Uterus (tissue), 4 donors: ENCODE measurements around the gene OXTR. TPM values are rescaled to one million over a fixed set of nuclear protein-coding genes. Genes with fewer than 3 reads are reported as not detected.

Experiments
- DNase-seq, 2 donors: peaks; one replicate each; pipeline ENCODE4 v3.0.0-alpha.2; 2019 to 2020
- H3K27ac ChIP-seq, 2 donors: fragments of 200-600 bp; sonication (generic); 1 replicate in 1 of 2; 2 replicates in 1 of 2; pipeline ENCODE4 v1.5.1; 2016 to 2018
- H3K27me3 ChIP-seq, 2 donors: fragments of 200-600 bp; sonication (generic); one replicate each; pipeline ENCODE4 v1.5.1; 2018 to 2019; ENCODE audit warnings: control low read depth in 1 of 2
- H3K36me3 ChIP-seq, 2 donors: fragments of 200-600 bp; sonication (generic); one replicate each; pipeline ENCODE4 v1.5.1; 2019; ENCODE audit warnings: control low read depth in 1 of 2
- H3K4me1 ChIP-seq, 2 donors: fragments of 200-600 bp; sonication (generic); one replicate each; pipeline ENCODE4 v1.5.1; 2018 to 2019; ENCODE audit warnings: control low read depth in 1 of 2
- H3K4me3 ChIP-seq, 2 donors: fragments of 200-600 bp; sonication (generic); 1 replicate in 1 of 2; 2 replicates in 1 of 2; pipeline ENCODE4 v1.5.1; 2018 to 2019; ENCODE audit warnings: mild to moderate bottlenecking in 1 of 2
- H3K9me3 ChIP-seq, 2 donors: fragments of 200-600 bp; sonication (generic); one replicate each; pipeline ENCODE4 v1.5.1; 2019; ENCODE audit warnings: control low read depth in 1 of 2
- POLR2A ChIP-seq, 2 donors: fragments of 450-650 bp; IDR thresholded peaks; one replicate each; pipeline ENCODE4 v1.6.1; 2016; ENCODE audit warnings: antibody characterized with exemption in 2 of 2, mild to moderate bottlenecking in 1 of 2, moderate library complexity in 1 of 2
- intact Hi-C: fragments of 100-400 bp; cut with DNase I; formaldehyde crosslinking; loops from one replicate; pipeline ENCODE4 v1.15.1; 2023; ENCODE audit warnings: low total_unique reads
- total RNA-seq, 4 donors: library from RNA; depleted of rRNA in 3 of 4; stranded (reverse); fragments of >200 nt in 3 of 4; gene quantifications; one replicate each; pipeline versions ENCODE4 v1.1.0 to v1.2.4, GENCODE V29; 2014 to 2023
- TF ChIP-seq, protein P1 (sequence below), 4 experiments: fragments of 200-600 bp in 2 of 4; fragments of 450-650 bp in 2 of 4; sonication (generic) in 2 of 4; IDR thresholded peaks; one replicate each; pipeline ENCODE4 v1.5.1; 2016 to 2019; ENCODE audit warnings: antibody characterized with exemption in 4 of 4, mild to moderate bottlenecking in 2 of 4, moderate library complexity in 1 of 4
- donor health status: DM: yes; HTN: yes; CAD: no.

The OXTR gene
- total RNA-seq, 4 donors from 2014 or later = 0.27 to 4.4 (median 1.5) TPM; not detected in 1

DNA sequence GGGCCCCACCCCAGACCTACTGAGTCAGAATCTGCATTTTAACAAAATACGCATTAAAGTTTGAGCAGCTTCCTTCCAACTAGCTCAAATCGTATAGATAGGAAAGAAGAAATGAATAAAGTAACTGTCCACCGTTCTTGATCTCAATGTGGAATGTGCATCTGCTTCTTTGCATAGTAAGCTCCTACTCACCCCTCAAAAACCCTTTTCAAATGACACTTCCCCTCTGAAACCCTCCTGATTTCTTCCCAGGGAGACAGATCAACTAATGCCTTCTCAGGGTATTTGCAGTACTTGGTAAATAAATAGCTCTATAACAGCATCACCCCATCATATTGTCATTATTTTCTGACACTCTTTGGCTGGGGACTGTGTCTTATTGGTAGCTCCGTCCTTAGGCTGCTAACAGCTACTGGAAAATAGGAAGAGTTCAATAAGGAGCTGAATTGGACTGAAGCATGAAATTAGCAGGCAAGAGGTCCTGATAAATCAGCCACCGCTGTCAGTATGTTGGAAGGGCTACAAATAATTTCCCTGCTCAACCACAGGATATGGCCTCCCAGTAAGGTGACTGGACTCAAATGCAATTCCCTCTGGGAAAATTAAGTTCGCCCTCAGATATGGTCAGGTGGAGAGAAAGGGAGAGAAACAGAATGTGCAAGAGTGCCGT is 10.2 kb downstream of the OXTR start:
- Histone ChIP-seq H3K4me3 (no peak overlapping the region), H3K9me3 (no peaks in the 10 kb centered on the region), H3K27ac (no peak overlapping the region), H3K4me1 (no peaks in the 10 kb centered on the region), H3K36me3 (no peaks in the 10 kb centered on the region), H3K27me3 (no peaks in the 10 kb centered on the region)
- DNase-seq = no peak
- TF ChIP-seq, protein P1, sequence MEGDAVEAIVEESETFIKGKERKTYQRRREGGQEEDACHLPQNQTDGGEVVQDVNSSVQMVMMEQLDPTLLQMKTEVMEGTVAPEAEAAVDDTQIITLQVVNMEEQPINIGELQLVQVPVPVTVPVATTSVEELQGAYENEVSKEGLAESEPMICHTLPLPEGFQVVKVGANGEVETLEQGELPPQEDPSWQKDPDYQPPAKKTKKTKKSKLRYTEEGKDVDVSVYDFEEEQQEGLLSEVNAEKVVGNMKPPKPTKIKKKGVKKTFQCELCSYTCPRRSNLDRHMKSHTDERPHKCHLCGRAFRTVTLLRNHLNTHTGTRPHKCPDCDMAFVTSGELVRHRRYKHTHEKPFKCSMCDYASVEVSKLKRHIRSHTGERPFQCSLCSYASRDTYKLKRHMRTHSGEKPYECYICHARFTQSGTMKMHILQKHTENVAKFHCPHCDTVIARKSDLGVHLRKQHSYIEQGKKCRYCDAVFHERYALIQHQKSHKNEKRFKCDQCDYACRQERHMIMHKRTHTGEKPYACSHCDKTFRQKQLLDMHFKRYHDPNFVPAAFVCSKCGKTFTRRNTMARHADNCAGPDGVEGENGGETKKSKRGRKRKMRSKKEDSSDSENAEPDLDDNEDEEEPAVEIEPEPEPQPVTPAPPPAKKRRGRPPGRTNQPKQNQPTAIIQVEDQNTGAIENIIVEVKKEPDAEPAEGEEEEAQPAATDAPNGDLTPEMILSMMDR (IDR thresholded peaks at IDR 0.05) = no peak
- no peak for TF ChIP-seq POLR2A (IDR thresholded peaks at IDR 0.05)
- intact Hi-C loops = no loop called here

DNA sequence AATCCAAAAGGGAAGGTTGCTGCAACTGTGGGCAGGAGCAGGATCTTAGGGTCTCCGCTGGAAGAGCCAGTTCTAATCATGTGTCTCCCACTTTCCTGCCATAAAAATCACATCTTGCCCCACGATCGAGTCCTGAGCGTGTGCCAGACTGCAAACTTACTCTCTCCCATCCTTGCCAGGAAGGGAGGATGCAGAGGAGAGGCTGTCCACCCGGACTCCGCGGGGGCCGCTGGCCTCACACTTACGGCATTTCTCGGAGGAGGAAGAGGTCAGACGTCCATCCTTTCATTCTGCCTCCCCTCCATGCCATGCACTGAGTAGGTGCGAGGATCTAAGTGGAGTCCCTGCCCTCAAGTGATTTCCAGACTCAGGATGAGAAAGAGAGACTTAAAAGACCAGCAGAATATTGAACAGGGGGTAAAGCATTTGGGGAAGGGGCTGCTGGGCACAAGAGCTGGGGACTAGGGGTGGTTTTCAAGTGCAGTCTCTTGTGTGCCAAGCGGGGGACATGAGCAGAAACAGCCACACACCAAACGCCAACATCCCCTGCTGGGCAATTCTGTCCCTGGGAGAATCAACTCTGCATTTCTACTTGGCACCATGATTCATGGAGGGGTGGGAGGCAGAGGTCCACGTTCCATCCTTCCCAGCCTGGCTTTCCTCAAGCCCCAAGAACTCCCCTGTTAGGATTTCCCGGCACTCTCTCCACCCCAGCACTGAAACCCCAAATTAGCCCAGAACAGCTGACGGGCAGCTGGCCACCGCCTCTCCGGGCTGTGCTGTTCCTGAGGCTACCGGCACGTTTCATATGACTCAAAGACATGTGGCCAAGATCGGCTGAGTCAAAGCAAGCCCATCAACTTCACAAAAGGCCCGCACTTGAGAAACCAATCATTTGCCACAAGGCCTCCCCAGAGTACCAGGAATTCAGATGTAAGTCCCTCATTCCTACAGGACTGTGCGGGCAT is 11.6 kb downstream of the OXTR start:
- DNase-seq = peak in 1 of 2 donors; percentile 45
- Histone ChIP-seq H3K27ac (no peak overlapping the region), H3K4me3 (no peak overlapping the region), H3K4me1 (no peaks in the 10 kb centered on the region), H3K9me3 (no peaks in the 10 kb centered on the region), H3K36me3 (no peaks in the 10 kb centered on the region), H3K27me3 (no peaks in the 10 kb centered on the region)
- intact Hi-C loops = no loop called here
- no peak for TF ChIP-seq POLR2A (IDR thresholded peaks at IDR 0.05)
- TF ChIP-seq, protein P1 (IDR thresholded peaks at IDR 0.05) = no peak

DNA sequence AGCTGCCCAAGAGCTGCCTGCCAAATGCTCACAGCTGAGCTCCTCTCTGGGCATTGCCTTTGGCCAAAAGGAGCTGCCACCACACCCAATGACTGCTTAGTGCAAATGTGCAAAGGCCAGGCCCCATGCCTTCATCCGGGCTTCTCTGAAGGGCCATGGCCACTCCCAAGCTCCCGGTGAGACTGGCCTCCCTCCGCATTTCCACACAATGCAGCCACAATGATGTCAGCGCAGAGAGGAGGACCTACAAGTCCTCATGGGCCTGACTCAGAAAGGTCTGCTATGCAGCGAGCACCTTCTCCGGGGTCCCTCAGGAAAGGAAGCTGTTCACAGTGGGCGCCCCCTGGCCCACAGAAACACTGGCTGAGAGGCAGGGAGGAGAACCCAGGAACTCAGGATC is 12.7 kb downstream of the OXTR start:
- intact Hi-C loops = no loop called here
- DNase-seq = no peak
- TF ChIP-seq, protein P1 (IDR thresholded peaks at IDR 0.05) = no peak
- Histone ChIP-seq H3K27ac (no peak overlapping the region), H3K9me3 (no peaks in the 10 kb centered on the region), H3K27me3 (no peaks in the 10 kb centered on the region), H3K36me3 (no peaks in the 10 kb centered on the region), H3K4me3 (no peak overlapping the region), H3K4me1 (no peaks in the 10 kb centered on the region)

DNA sequence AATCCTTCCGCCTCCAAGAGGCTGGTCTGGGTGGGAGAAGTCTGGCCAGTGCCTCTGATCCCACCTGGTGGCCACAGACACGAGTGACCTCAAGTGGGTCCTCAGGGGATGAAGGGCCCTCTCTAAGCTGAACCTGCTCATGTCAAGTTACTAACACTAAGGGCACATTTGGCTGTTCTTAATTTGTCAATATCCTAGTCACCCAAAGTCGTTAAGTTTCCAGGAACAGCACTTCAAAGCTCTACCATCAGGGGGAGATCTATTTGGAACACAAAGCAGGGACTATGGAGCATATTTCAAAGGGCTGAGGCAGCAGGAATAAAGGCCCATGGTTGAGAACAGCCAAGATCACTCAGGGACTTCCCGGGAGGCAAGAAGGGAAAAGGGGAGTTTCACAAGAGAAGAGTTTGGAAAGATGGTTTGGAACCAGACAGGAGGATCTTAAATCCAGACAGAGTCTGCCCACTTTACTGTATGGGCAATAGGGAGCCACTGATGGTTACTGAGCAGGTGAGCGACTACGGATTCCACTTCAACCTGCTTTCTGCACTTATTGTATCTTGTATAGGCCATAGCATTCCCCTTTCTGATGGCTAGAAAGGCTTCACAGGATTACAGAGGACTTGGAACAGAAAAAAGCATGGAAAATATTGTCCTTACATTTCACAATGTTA is 13.7 kb downstream of the OXTR start:
- Histone ChIP-seq H3K4me3 (no peak overlapping the region), H3K9me3 (no peaks in the 10 kb centered on the region), H3K4me1 (no peaks in the 10 kb centered on the region), H3K27ac (no peak overlapping the region), H3K36me3 (no peaks in the 10 kb centered on the region), H3K27me3 (no peaks in the 10 kb centered on the region)
- no peak for DNase-seq
- no peak for TF ChIP-seq POLR2A (IDR thresholded peaks at IDR 0.05)
- TF ChIP-seq, protein P1 (IDR thresholded peaks at IDR 0.05) = no peak
- intact Hi-C loops = no loop called here
